Endothelial cell of umbilical vein (primary cell): Measurements from ENCODE around the gene MKNK1.

Experiments
- CTCF ChIP-seq, 2 donors: IDR thresholded peaks; 1 replicate in 1 of 2; 2 replicates in 1 of 2; pipeline ENCODE4 v1.5.1; 2011; ENCODE audit warnings: low read length in 2 of 2, mild to moderate bottlenecking in 2 of 2, moderate library complexity in 2 of 2, control low read depth in 1 of 2, inconsistent platforms in 1 of 2, low read depth in 1 of 2; ENCODE audit not compliant: insufficient read depth in 1 of 2; ENCODE audit errors: extremely low read depth in 1 of 2
- EZH2 ChIP-seq: IDR thresholded peaks from 2 replicates; pipeline ENCODE4 v1.6.1; 2012; ENCODE audit warnings: borderline replicate concordance, low read depth, mild to moderate bottlenecking, moderate library complexity, low read length, inconsistent platforms; ENCODE audit not compliant: severe bottlenecking
- FOS ChIP-seq: IDR thresholded peaks from 2 replicates; pipeline ENCODE4 v1.6.1; 2011; ENCODE audit warnings: mild to moderate bottlenecking, low read length, moderate library complexity, borderline replicate concordance; ENCODE audit not compliant: insufficient read depth
- GATA2 ChIP-seq: IDR thresholded peaks from 2 replicates; pipeline ENCODE4 v1.7.0; 2011; ENCODE audit warnings: low read depth, mild to moderate bottlenecking, moderate library complexity, mixed read lengths, low read length; ENCODE audit not compliant: insufficient read length, insufficient read depth
- MAX ChIP-seq: IDR thresholded peaks from 2 replicates; pipeline ENCODE4 v1.6.1; 2011; ENCODE audit not compliant: insufficient read depth, insufficient read length
- MYC ChIP-seq: IDR thresholded peaks from one replicate; pipeline ENCODE4 v1.6.1; 2011; ENCODE audit warnings: mild to moderate bottlenecking, low read depth, low read length
- POLR2A ChIP-seq: IDR thresholded peaks from 2 replicates; pipeline ENCODE4 v1.6.1; 2012; ENCODE audit warnings: low read depth, mild to moderate bottlenecking, control low read depth, low read length
- POLR2AphosphoS5 ChIP-seq: IDR thresholded peaks from 2 replicates; pipeline ENCODE4 v1.6.1; 2012; ENCODE audit warnings: low read depth, mild to moderate bottlenecking, control low read depth, low read length, moderate library complexity; ENCODE audit not compliant: insufficient read depth

DNA sequence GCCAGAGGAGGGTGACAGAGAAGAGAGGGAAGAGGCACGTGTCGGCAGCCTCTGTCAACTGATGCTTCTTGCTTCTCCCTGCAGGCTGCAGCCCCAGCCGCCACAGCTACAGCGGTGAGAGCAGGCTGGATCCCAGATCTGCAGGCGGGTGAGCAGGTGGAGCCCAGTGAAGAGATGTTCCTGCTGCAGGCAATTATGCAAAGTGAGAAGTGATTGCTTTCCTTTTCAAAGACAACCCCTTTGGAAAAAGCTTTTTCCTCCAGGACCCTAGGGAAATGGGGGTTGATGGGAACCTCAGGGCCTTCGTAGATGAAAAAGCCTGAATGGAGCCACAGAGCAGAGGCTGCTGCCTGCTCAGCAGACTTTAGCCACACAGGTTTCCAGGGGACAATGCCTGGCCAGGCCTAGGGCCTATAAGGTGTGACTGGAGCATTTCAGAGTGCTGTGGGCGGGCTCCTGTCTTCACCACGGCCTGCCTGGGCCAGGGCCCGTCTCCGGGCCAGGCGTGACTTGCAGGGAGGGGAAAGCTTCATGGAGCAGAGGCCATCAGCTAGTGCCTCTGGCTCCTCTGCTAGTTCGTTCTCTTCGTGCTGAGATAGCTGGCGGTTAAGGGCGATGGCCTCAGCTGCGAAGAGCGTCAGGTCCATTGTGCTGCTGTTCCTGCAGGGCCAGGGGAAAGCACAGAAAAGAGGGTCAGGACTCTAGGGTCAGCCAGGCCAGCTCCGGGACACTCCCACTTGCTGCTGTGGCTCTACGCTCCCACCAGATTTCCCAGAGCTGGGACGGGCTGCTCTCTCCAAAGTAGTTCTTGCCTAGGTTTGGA lies 45.7 kb downstream of the MKNK1 start:
- TF ChIP-seq POLR2A = no peak
- no peak for TF ChIP-seq CTCF (IDR thresholded peaks at IDR 0.05; ENCODE audit: extremely low read depth in 1 of 2, insufficient read depth in 1 of 2, low read depth in 1 of 2, low read length in 2 of 2)
- TF ChIP-seq POLR2AphosphoS5 = no peak
- TF ChIP-seq EZH2 = no peak
- TF ChIP-seq MAX = no peak
- no peak for TF ChIP-seq MYC
- no peak for TF ChIP-seq GATA2
- no peak for TF ChIP-seq FOS
